ENCODE data around the gene TOLLIP.
"Not testable (repeated sequence)": the region's sequence is repeated elsewhere in the genome, so short reads cannot be mapped to it uniquely, and the experiment has no call there.

DNA sequence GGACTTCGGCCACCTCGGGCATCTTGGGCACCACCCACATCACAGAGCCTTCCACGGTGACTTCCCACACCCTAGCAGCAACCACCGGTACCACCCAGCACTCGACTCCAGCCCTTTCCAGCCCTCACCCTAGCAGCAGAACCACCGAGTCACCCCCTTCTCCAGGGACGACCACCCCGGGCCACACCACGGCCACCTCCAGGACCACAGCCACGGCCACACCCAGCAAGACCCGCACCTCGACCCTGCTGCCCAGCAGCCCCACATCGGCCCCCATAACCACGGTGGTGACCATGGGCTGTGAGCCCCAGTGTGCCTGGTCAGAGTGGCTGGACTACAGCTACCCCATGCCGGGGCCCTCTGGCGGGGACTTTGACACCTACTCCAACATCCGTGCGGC, 65.9 kb downstream of the TOLLIP start:
- TF ChIP-seq FOXM1 (IDR thresholded peaks at IDR 0.05; ENCODE audit: borderline replicate concordance); ELF4 (IDR thresholded peaks at IDR 0.05); SP1 (IDR thresholded peaks at IDR 0.05); HDGF (IDR thresholded peaks at IDR 0.05; ENCODE audit: borderline replicate concordance); ZNF384 (IDR thresholded peaks at IDR 0.05); TARDBP (IDR thresholded peaks at IDR 0.05); L3MBTL2 (conservative IDR thresholded peaks at IDR 0.05); NFRKB (IDR thresholded peaks at IDR 0.05); FOXA1 (IDR thresholded peaks at IDR 0.05); BHLHE40 (IDR thresholded peaks at IDR 0.05; ENCODE audit: borderline replicate concordance); FOXK2 (IDR thresholded peaks at IDR 0.05); CTBP1 (IDR thresholded peaks at IDR 0.05; ENCODE audit: borderline replicate concordance): not testable (repeated sequence)
- TF ChIP-seq, protein P1, sequence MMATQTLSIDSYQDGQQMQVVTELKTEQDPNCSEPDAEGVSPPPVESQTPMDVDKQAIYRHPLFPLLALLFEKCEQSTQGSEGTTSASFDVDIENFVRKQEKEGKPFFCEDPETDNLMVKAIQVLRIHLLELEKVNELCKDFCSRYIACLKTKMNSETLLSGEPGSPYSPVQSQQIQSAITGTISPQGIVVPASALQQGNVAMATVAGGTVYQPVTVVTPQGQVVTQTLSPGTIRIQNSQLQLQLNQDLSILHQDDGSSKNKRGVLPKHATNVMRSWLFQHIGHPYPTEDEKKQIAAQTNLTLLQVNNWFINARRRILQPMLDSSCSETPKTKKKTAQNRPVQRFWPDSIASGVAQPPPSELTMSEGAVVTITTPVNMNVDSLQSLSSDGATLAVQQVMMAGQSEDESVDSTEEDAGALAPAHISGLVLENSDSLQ (IDR thresholded peaks at IDR 0.05): not testable (repeated sequence)
